Pulmonary artery endothelial cell (primary cell): ENCODE measurements around the gene XPO4. TPM values are rescaled to one million over a fixed set of nuclear protein-coding genes. Genes with fewer than 3 reads are reported as not detected.
A peak's percentile ranks its signal among the peaks of the same experiment; 100 is the strongest.

Experiments used
- DNase-seq: peaks from one replicate; pipeline ENCODE4 v3.0.0-alpha.2; 2011; ENCODE audit warnings: low read depth, low spot score
- total RNA-seq: library from RNA; depleted of rRNA; stranded (reverse); fragments of >200 nt; gene quantifications from 2 replicates; pipeline ENCODE4 v1.2.3, GENCODE V29; 2014

The XPO4 gene
- total RNA-seq, 1 donor from 2014 or later, result 29.7 TPM

DNA sequence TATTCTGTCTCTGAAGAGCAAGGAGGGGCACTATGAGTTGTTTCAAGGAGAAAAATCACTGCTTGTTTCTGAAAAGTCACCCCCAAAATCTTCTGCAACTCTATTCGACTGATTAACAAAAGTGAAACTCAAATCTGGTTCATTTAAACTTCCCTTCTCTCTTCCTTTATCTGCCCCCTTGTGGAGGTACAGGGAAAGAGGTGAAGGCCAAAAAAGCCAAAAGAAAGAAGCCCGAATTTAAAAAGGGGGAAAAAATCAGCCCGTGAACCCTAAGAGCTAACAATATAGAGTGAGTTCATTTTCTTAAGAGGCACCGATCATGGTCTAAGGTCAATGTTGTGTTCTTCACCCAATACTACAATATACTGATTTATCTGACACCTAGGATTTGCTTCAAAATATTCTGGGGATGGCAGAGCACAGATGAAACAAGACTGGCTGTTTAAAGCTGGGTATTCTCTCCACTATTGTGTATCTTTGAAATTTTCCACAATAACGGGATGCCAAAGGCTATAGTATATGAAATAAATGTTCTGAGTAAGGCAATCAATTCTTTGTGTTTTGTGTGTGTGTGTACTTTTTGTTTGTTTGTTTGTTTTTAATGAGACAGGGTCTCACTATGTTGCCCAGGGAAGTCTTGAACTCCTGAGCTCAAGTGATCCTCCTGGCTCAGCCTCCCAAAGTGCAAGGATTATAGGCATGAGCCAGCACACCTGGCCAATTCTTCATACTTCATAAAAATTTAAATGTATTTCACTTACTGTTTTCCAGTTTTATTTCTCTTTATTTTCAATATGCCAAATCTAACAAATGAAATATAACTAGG lies 73.8 kb downstream of the XPO4 start:
- peak; percentile 22 for DNase-seq

DNA sequence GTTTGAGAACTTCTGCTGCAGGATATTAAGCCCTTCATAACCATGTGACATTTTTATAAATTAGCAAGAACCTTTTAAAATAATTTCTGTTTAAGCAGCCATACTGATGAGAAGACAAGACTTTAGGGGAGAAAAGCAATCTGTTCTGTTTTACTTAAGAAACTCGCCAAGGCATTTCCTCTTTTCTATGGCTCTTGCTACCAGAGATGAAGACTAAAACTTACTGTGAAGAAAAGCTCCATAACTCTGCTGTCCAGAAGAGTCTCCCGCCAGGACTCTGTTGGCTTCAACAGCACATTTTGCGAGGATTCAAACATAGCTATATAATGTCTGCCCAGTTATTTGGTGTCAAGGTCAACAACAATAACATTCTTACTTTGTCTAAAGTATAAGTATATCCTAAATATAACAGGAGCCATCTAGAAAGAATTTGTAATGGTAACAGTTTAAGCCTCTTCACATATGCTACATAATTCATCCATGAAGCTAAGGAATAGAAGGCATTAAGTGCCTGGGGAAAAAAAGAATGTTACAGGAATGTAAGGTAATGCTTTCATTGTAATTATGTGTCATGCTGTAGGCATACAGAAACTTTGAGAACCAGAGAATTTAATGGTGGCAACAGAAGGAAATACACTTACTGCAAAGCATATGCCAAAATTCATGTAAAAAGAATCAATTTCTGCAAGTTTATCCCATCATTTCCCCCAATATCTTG lies 75.5 kb downstream of the XPO4 start:
- no peak for DNase-seq

DNA sequence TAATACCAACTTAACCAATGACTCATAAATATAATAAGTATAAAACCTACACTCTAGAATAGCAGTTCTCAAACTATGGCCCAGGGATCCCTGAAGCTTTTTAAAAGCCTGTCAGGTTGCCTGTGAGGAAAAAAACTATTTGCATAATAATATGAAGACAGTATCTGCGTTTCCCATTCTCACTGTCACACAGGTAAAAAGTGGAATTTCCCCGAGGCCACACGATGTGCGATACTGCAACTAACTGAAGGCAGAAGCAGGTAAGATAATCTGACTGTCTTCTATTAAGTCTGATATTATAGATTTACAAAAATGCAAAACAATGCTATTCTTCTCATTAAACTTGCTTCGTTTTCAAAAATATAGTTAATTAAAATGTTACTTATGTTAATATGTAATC lies 76.2 kb downstream of the XPO4 start:
- no peak for DNase-seq

DNA sequence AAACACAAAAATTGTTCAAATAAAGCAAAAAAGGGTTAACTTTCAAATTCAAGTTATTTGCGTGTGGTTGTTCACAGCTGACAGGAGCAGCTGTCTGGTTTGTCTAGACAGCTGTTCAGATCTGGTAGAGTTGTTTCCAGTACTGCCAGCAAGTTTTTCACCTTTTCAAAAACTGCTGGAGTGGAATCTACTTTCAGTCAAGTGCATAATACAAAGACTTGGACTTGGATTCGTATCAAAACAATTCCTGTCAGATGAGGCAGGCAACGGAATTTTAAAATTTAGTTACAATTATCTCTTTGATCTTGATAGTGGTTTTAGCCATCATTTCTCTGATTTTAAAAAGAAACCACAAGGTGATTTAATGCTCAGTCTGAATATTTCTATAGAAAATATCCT lies 77.1 kb downstream of the XPO4 start:
- DNase-seq, result no peak

DNA sequence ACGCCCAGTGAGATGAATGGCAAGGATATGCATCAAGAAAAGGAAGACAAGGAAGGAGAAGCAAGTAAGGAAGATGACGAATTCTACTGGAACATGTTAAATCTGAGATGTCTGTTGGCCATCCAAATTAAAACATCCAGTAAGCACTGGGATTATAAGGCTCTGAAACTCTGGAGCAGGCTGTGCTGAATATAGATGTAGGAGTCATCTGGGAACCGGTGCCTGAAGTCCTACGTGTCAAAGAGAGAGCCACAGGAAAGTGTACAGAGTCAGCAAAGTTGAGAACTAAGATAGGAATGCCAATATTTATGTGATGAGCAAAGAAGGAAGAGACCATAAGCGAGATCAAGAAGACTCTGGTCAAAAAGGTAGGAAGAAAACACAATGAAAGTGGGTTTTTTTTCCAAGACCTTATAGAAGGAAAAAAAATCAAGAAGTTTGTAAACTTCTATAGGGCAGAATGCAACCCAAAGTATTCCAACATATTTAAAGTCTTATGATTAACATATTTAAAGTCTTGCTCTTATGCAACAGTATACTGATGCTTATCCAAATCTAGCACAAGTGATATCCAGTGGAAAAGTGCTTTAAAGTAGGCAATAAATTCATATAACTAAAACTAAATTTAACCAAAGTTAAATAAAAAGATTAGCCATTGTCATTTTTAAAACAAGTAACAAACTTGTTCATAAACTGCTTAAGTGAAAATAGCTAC lies 77.6 kb downstream of the XPO4 start:
- no peak for DNase-seq

DNA sequence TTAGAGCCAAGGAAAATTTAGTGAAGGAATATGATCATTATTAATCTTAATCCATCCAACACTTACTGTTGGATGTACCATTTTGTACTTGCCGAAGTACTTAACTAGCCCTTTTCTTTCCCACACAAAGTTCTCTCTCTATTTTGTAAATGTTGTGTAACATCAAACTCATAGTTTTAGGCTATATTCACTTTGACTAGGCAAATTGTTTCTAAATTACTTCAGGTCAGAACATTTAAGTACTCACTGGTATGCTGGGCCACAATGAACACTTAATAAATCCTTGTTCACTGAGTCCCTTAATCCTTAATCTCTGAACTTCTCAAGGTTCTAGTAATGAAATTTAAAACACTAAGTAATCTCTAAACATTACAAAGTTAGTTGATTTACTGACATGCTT lies 79.5 kb downstream of the XPO4 start:
- no peak for DNase-seq

DNA sequence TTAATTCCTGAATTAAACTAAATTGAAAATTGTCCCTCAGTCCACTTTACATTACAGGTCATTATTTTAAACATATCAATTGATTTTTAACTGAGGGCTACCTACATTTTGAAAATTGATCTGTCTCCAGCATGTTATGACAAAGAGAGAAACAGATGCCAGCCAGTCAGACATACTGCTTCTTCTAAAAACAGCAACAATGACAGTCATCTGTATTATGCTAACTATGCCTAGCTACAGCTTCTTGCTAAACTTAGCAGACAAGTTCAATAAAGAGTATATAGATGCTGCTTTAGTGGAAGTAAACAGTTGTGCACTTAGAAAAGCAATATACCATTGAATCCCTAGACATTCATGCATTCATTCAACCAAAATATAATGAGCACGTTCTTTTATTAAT lies 80.1 kb downstream of the XPO4 start:
- no peak for DNase-seq

DNA sequence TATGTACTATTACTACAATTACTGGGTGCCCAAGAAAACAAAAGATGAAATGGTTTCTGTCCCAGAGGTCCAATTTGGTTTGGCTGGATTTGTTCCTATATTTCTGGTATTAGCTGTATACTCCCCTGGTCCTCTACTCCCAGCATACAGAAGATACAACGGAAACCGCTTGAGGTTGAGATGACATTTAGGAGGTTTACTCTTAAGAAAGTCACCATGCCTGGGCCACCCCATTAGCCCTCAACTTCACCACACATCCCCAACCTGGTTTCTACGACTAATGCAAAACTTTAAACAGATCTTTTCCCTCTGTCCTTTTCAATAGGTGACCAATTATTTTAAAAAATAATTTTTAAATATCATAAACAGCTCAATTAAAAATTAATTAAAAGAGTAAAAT lies 82.8 kb downstream of the XPO4 start:
- no peak for DNase-seq

DNA sequence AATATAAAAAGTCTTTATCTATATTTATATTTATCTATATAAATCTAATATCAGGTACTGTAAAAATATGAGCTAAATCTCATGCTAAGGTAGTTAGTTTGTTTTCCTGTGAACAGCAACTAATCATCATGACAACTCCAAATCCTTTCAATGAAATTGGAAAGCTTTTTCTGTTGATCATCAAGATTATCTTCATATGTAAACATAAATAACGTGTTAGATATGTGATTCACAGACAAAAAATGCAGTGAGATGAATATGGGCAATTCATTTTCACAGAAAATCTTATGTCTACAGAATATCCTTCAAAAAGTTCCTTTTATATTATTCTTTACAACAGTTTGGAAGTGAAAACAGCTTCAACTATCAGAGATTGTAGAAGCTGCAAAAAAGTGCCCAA lies 87.1 kb downstream of the XPO4 start:
- DNase-seq, result no peak

DNA sequence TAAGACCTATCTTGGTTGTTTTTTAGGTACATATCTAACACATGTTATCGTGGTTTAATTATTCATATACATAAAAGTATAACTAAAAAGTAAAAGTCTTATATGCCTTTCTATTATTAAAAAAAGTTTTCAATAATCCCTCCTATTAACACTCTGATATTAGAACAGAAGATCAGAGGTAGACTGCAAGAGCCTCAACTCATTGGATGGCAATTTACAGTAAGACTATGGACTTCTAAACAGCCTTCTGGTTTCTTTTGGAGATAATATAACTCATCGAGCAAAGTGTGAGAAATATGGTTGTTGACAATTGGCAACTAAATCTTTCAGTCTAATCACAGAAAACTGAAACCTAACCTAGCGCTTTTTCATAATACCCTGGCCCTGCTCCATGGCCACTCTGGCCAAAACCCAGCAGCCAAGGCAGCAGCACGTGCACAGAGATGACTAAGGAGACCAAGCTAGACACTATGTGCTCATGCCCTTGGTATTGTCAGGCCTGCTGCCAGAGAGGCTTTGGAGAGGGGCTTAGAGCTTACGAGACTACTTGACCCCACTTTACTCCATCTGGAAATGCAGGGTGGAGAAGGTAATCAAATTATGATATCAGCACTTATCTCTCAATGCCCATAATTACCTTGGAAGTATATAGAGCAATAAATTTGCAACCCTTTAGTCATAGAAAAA lies 88.2 kb downstream of the XPO4 start:
- DNase-seq, result peak; percentile 95

DNA sequence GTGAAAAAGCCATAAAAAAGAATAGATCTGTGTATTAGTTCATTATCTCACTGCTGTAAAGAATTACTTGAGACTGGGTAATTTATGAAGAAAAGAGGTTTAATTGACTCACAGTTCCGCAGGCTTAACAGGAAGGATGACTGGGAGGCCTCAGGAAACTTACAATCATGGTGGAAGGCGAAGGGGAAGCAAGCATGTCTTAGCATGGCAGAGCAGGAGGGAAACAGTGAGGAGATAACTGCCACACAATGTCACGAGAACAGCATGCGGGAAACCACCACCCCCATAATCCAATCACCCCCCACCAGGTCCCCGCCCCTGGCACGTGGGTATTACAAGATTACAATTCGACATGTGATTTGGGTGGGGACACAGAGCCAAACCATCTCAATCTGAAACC lies 89.7 kb downstream of the XPO4 start:
- no peak for DNase-seq

DNA sequence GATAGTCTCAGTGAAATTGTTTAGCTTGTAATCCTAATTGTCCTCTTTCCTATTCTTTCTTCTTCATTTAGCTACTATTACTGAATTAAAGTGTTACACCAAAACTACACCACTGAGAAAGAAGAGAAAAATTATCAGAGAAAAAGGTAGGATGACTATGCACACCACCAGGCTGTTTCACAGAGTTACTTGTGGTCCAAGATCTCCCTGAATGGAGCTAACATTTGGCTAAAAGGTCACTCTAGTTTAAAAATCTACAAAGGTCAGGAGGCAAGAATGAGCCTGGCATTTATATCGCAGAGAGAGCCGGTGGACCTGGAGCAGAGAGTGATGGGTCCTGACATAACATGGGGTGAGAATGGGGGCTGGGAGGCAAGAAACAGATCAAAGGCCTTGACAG lies 91.7 kb downstream of the XPO4 start:
- DNase-seq, result no peak

DNA sequence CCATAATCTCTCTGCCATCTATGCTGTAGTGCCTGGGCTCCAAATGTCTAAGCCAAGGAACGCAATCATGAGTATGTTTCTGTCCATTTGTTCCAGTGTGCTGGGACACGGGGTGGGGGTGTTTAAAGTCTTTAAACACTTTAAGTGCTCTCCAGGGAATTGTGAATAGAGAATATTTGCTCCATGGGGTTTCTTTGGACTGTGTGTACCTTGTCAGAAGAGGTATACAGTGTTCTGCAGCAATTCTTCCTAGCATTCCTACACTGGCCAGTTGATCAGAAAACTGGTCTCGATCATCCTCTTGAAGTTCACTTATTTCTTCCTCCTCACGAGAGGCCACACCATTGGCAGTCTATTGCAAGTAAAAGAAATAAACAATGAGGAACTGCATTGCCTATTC lies 93.7 kb downstream of the XPO4 start:
- DNase-seq, result no peak

DNA sequence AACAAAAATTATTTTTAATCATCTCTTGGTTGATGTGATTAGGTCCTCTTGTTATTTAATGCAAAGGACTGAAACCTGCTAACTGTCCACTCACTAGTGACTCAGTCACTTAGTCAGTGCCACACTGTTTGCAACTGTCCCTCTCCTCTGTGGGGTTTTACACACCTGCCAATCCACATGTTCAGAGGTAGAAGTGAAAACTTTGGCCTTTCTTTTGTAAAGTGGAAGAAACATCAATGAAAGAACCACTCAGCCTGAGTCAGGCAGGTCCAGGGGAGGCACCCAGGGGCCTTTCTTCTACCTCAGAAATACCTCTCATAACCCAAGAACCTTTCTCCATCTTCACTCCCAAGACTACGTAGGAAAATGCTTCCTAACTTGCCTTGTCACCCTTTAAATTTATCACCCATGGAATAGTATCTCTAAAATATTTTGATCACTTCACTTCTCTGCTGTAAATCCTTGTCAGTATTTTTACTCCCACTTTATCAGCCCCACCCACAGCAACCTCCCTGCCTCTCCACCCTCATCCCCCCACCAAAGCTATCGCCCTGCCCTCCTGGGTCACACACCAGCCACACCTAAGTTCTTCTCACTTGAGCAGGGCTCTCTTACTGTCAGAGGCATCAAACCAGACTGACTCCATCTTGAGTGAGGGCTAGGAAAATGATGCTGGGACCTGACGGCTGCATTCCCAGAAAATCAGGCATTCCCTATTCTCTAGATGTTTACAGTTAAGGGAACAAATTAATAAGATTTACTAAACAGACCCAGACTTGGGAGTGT lies 99.2 kb downstream of the XPO4 start:
- no peak for DNase-seq

DNA sequence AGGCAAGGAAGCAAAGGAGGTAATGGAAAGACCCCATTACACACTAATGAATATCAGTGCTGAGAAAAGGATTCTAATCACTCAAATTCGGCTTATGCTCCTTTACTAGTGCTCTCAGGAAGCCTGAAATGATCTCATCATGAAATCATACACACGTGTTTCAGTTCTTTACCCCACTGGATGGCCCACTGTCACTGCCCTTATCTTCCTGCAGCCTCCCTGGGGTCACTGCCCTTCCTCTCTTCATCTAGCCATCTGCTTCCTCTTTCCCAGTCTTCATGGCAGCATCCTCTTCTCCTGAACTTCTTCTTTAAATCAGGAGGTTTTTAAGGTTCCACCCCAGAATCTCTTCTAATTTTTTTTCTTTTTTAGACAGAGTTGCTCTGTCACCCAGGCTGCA lies 100.8 kb downstream of the XPO4 start:
- no peak for DNase-seq

DNA sequence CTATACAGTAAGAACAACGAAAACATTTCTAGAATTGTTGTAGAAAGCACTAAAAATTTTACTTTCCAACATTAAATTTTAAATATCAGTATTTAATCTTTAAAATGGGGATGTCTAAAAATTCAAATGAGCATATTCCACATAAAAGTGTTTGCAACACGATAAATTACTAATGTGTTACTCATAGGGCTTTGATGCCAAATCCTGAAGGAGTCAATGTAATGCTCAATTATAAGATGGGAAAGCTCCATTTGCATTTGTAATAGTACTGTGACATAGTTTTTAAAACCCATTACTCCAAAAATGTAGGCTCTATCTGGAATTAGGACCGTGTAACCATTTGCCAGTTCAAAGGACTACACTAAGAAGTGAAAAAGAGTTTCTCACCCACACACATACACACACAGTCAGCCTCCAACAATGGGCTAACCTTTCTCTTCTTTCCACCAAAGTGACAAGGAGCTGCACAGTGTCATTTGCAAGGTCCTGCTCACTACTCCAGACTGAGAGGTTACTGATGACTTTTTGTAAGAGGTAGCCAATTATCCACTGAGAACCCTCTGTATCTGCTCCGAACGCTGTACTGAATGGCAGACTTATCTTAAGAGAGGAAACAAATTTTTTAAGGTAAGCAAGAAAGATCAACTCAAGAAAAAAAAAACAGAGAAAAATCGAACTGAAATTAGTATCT lies 102.7 kb downstream of the XPO4 start:
- no peak for DNase-seq

DNA sequence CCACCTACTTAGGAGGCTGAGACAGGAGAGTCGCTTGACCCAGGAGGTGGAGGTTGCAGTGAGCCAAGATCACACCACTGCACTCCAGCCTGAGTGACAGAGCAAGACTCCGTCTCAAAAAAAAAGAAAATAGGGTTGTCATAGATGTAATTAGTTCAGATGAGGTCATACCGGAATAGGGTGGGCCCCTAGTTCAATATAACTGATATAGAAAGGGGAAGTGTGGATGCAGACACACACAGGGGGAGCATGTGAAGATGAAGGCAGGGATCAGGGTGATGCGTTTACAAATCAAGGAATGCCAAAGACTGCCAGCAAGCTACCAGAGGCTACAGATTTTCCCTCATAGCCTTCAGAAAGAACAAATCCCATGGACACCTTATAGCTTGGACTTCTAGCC lies 104.5 kb downstream of the XPO4 start:
- no peak for DNase-seq

DNA sequence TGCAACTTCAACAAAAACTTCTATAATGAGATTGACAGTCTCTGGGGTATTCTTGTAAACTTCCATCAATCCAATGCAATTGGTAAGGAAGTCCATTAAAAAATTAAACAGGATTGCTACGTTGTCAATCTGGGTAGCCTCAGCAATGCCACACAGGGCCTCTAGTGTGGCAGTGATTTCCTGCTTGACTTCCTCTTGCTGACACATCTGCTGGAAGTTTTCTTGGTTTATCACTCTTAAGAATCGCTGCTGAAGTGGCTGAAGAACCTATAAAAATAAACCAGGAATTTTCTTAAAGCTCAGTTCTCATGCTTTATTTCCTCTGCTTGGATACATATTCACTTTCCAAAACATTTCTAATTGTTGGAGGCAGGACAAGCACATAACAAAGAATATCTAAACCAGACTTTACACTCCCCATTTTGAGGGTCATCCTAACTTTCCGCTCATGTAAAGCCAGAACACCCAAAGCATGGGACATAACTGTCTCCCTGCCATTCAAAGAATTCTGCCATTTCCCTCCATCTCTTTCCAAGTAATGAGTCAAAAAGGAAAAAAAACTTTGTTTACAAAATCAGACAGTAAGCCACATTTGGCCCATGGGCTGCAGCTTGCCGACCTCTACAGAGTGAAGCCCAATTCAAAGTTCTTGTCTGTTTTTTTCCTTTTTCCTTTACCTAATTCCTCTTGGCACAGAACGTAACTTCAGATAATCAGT lies 105.6 kb downstream of the XPO4 start:
- DNase-seq, result peak; percentile 41

DNA sequence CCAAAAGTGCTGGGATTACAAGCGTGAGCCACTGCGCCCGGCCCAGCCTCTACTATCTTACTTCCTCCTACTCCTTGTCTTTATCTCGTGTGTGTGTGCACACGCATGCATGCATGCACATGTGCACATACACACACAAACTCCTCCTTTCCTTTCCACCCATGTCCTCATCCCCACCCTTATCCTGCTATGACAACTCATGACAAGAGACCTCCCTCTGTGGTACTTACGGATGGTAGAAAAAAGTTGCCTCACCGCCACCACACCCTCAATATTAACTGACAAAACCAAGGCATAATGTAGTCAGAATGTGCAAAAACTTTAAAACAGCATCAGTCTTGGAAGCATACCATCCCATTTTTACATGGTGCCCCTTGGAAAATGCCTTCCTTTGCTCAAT lies 112.9 kb downstream of the XPO4 start:
- DNase-seq, result no peak

DNA sequence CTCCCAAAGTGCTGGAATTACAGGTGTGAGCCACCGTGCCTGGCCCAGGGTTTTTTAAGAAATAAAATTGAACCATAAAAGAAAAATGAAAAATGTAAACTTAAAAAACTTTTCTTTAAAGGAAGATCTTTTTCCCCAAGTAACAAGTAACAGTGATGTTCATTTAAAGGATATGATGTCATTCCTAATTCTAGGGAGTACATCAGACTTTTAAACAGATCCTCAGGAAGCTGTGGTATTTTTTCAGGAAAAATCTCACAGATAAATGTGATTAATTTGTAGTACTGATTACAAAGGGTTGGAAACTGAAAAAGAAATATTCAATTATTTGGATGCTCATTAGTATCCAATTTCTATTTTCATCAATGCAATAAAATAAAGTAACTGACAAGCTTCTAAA lies 114.2 kb downstream of the XPO4 start:
- no peak for DNase-seq
